Measurements from ENCODE around the gene COQ4.

The COQ4 gene

GRCh38 chr9:128372188-128372641 lies 49.6 kb downstream of the COQ4 start:
- DNase-seq (ENCODE audit: low read depth in 3 of 3, low spot score in 1 of 3) = no peak

- DNase-seq (ENCODE audit: low read depth in 3 of 3, low spot score in 1 of 3) = no peak
These were observed 50.1 kb downstream of the COQ4 start for GRCh38 chr9:128372784-128373183.

- no peak for DNase-seq (ENCODE audit: low read depth in 3 of 3, low spot score in 1 of 3)
These were observed 51.6 kb downstream of the COQ4 start for GRCh38 chr9:128374221-128374675.

GRCh38 chr9:128375865-128376264 lies 53.2 kb downstream of the COQ4 start:
- DNase-seq (ENCODE audit: low read depth in 3 of 3, low spot score in 1 of 3) = no peak

GRCh38 chr9:128382261-128382660 lies 59.6 kb downstream of the COQ4 start:
- DNase-seq (ENCODE audit: low read depth in 3 of 3, low spot score in 1 of 3) = no peak

- DNase-seq (ENCODE audit: low read depth in 3 of 3, low spot score in 1 of 3) = no peak
These were observed 60.5 kb downstream of the COQ4 start for GRCh38 chr9:128383007-128383753.
